GM23338 (cell line): Measurements from ENCODE around the gene RFXANK. TPM values are rescaled to one million over a fixed set of nuclear protein-coding genes. Genes with fewer than 3 reads are reported as not detected.

ENCODE experiments used
- ATAC-seq: fragments of 200-7000 bp; cut with Tn5 transposase; 3 replicates; pipeline ENCODE4 v1.9.1; 2020
- DNase-seq: peaks from one replicate; pipeline ENCODE4 v3.0.0-alpha.2; 2015; ENCODE audit warnings: low spot score
- H2AFZ ChIP-seq: fragments of 200-600 bp; sonication (generic); 2 replicates; pipeline ENCODE4 v1.8.0; 2016; ENCODE audit warnings: antibody characterized with exemption, mild to moderate bottlenecking, moderate library complexity
- H3F3A ChIP-seq: fragments of 200-600 bp; sonication (generic); replicated peaks from 2 replicates; pipeline ENCODE4 v1.8.0; 2017; ENCODE audit warnings: antibody characterized with exemption, mixed run types, low read depth
- H3K27ac ChIP-seq: fragments of 200-600 bp; sonication (generic); 2 replicates; pipeline ENCODE4 v1.6.1; 2016; ENCODE audit warnings: low read depth
- H3K27me3 ChIP-seq: fragments of 200-600 bp; sonication (generic); 2 replicates; pipeline ENCODE4 v1.8.0; 2016; ENCODE audit warnings: mild to moderate bottlenecking, mixed run types, moderate library complexity; ENCODE audit not compliant: insufficient read depth
- H3K36me3 ChIP-seq: fragments of 200-600 bp; sonication (generic); 2 replicates; pipeline ENCODE4 v1.8.0; 2016; ENCODE audit warnings: mild to moderate bottlenecking; ENCODE audit not compliant: insufficient read depth
- H3K4me1 ChIP-seq: fragments of 200-600 bp; sonication (generic); 2 replicates; pipeline ENCODE4 v1.8.0; 2016; ENCODE audit warnings: mild to moderate bottlenecking, moderate library complexity; ENCODE audit not compliant: insufficient read depth
- H3K4me2 ChIP-seq: fragments of 200-600 bp; sonication (generic); 2 replicates; pipeline ENCODE4 v1.7.1; 2017; ENCODE audit warnings: mixed run types
- H3K4me3 ChIP-seq: fragments of 200-600 bp; sonication (generic); 2 replicates; pipeline ENCODE4 v1.6.1; 2016; ENCODE audit warnings: mixed run types
- H3K79me2 ChIP-seq: fragments of 200-600 bp; sonication (generic); replicated peaks from 2 replicates; pipeline ENCODE4 v1.8.0; 2017; ENCODE audit warnings: mild to moderate bottlenecking; ENCODE audit not compliant: insufficient read depth
- H3K9me2 ChIP-seq: fragments of 200-600 bp; sonication (generic); 2 replicates; pipeline ENCODE4 v1.8.0; 2017; ENCODE audit not compliant: insufficient read depth
- H4K20me1 ChIP-seq: fragments of 200-600 bp; sonication (generic); replicated peaks from 2 replicates; pipeline ENCODE4 v1.8.0; 2017; ENCODE audit warnings: mild to moderate bottlenecking; ENCODE audit not compliant: insufficient read depth
- H3K27ac Mint-ChIP-seq: 2 replicates; pipeline ENCODE4 v1.8.0; 2020; ENCODE audit warnings: inconsistent platforms, mild to moderate bottlenecking, moderate library complexity, mixed read lengths
- H3K27me3 Mint-ChIP-seq: 3 replicates; pipeline ENCODE4 v1.8.0; 2022; ENCODE audit warnings: low read depth, mild to moderate bottlenecking, moderate library complexity, mixed read lengths, inconsistent platforms; ENCODE audit not compliant: insufficient read depth, poor library complexity
- H3K36me3 Mint-ChIP-seq: 3 replicates; pipeline ENCODE4 v1.8.0; 2021; ENCODE audit warnings: low read depth, mild to moderate bottlenecking, inconsistent platforms, moderate library complexity, mixed read lengths
- H3K4me1 Mint-ChIP-seq: 3 replicates; pipeline ENCODE4 v1.8.0; 2020; ENCODE audit warnings: mild to moderate bottlenecking, inconsistent platforms, mixed read lengths
- H3K4me3 Mint-ChIP-seq: 3 replicates; pipeline ENCODE4 v1.8.0; 2021; ENCODE audit warnings: moderate library complexity, mild to moderate bottlenecking, inconsistent platforms, mixed read lengths
- H3K9me3 Mint-ChIP-seq: 3 replicates; pipeline ENCODE4 v1.8.0; 2020; ENCODE audit warnings: moderate library complexity, mild to moderate bottlenecking, inconsistent platforms, mixed read lengths
- EZH2 ChIP-seq: fragments of 200-600 bp; sonication (generic); IDR thresholded peaks from one replicate; pipeline ENCODE4 v1.8.0; 2017; ENCODE audit warnings: antibody characterized with exemption, mild to moderate bottlenecking, low read depth; ENCODE audit not compliant: unreplicated experiment
- NANOG ChIP-seq: IDR thresholded peaks from 2 replicates; pipeline ENCODE4 v1.6.1; 2016; ENCODE audit warnings: antibody characterized with exemption, borderline replicate concordance
- POLR2AphosphoS5 ChIP-seq: IDR thresholded peaks from 2 replicates; pipeline ENCODE4 v1.6.1; 2016; ENCODE audit warnings: antibody characterized with exemption, low read depth
- ZNF114 ChIP-seq: fragments of 250-450 bp; sonication (Bioruptor Pico); IDR thresholded peaks from 2 replicates; pipeline ENCODE4 v1.5.0; 2020; ENCODE audit warnings: mild to moderate bottlenecking, moderate library complexity
- polyA plus RNA-seq: library from polyadenylated mRNA; unstranded; fragments of >200 nt; fragmentation: Nextera tagmentation; extraction: Ambion mirVana; gene quantifications from 2 replicates; pipeline ENCODE4 v1.2.1, GENCODE V29; 2016
- total RNA-seq: library from RNA; depleted of rRNA; stranded (reverse); fragments of >200 nt; shearing (Covaris generic); gene quantifications from 2 replicates; pipeline ENCODE4 v1.2.3, GENCODE V29; 2014
- TF ChIP-seq, protein P1 (sequence below): fragments of 250-450 bp; sonication (Bioruptor Pico); IDR thresholded peaks from 2 replicates; pipeline ENCODE4 v1.5.0; 2020; ENCODE audit warnings: mild to moderate bottlenecking, moderate library complexity
- TF ChIP-seq, protein P2 (sequence below): IDR thresholded peaks from 2 replicates; pipeline ENCODE4 v1.6.1; 2016; ENCODE audit warnings: antibody characterized with exemption
- TF ChIP-seq, protein P3 (sequence below), 2 experiments: fragments of 200-600 bp in 1 of 2; sonication (generic) in 1 of 2; conservative IDR thresholded peaks; 2 replicates each; pipeline versions ENCODE4 v1.5.1 to v1.6.1; 2016 to 2017; ENCODE audit warnings: antibody characterized with exemption in 2 of 2, low read depth in 2 of 2, mild to moderate bottlenecking in 2 of 2, moderate library complexity in 1 of 2

The RFXANK gene
- total and polyA plus RNA-seq, 2 experiments from 2014 or later: 54.3 to 124 TPM

DNA sequence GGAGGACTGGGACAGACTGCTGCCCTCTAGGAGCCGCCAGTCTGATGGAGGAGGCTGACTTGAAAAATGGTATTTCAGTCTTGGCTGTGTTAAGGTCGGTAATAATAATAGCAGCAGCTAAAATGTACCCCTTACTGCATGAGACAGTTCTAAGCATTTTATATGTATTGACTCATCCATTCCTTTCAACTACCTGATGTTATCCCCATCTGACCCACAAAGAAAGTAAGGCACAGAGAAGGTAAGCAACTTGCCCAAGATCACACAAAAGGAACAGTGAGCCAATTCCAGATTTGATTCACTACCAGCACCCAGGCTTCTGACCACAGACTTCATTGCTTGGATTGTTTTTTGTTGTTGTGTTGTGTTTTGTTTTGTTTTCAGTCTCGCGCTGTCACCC, 23.7 kb downstream of the RFXANK start (continued):
- TF ChIP-seq, protein P1, sequence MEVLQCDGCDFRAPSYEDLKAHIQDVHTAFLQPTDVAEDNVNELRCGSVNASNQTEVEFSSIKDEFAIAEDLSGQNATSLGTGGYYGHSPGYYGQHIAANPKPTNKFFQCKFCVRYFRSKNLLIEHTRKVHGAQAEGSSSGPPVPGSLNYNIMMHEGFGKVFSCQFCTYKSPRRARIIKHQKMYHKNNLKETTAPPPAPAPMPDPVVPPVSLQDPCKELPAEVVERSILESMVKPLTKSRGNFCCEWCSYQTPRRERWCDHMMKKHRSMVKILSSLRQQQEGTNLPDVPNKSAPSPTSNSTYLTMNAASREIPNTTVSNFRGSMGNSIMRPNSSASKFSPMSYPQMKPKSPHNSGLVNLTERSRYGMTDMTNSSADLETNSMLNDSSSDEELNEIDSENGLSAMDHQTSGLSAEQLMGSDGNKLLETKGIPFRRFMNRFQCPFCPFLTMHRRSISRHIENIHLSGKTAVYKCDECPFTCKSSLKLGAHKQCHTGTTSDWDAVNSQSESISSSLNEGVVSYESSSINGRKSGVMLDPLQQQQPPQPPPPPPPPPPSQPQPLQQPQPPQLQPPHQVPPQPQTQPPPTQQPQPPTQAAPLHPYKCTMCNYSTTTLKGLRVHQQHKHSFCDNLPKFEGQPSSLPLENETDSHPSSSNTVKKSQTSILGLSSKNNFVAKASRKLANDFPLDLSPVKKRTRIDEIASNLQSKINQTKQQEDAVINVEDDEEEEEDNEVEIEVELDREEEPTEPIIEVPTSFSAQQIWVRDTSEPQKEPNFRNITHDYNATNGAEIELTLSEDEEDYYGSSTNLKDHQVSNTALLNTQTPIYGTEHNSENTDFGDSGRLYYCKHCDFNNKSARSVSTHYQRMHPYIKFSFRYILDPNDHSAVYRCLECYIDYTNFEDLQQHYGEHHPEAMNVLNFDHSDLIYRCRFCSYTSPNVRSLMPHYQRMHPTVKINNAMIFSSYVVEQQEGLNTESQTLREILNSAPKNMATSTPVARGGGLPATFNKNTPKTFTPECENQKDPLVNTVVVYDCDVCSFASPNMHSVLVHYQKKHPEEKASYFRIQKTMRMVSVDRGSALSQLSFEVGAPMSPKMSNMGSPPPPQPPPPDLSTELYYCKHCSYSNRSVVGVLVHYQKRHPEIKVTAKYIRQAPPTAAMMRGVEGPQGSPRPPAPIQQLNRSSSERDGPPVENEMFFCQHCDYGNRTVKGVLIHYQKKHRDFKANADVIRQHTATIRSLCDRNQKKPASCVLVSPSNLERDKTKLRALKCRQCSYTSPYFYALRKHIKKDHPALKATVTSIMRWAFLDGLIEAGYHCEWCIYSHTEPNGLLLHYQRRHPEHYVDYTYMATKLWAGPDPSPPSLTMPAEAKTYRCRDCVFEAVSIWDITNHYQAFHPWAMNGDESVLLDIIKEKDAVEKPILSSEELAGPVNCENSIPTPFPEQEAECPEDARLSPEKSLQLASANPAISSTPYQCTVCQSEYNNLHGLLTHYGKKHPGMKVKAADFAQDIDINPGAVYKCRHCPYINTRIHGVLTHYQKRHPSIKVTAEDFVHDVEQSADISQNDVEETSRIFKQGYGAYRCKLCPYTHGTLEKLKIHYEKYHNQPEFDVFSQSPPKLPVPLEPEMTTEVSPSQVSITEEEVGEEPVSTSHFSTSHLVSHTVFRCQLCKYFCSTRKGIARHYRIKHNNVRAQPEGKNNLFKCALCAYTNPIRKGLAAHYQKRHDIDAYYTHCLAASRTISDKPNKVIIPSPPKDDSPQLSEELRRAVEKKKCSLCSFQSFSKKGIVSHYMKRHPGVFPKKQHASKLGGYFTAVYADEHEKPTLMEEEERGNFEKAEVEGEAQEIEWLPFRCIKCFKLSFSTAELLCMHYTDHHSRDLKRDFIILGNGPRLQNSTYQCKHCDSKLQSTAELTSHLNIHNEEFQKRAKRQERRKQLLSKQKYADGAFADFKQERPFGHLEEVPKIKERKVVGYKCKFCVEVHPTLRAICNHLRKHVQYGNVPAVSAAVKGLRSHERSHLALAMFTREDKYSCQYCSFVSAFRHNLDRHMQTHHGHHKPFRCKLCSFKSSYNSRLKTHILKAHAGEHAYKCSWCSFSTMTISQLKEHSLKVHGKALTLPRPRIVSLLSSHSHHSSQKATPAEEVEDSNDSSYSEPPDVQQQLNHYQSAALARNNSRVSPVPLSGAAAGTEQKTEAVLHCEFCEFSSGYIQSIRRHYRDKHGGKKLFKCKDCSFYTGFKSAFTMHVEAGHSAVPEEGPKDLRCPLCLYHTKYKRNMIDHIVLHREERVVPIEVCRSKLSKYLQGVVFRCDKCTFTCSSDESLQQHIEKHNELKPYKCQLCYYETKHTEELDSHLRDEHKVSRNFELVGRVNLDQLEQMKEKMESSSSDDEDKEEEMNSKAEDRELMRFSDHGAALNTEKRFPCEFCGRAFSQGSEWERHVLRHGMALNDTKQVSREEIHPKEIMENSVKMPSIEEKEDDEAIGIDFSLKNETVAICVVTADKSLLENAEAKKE (CRISPR knock-in tag): no peak
- TF ChIP-seq POLR2AphosphoS5: no peak
- no peak for TF ChIP-seq EZH2
- TF ChIP-seq, protein P2, sequence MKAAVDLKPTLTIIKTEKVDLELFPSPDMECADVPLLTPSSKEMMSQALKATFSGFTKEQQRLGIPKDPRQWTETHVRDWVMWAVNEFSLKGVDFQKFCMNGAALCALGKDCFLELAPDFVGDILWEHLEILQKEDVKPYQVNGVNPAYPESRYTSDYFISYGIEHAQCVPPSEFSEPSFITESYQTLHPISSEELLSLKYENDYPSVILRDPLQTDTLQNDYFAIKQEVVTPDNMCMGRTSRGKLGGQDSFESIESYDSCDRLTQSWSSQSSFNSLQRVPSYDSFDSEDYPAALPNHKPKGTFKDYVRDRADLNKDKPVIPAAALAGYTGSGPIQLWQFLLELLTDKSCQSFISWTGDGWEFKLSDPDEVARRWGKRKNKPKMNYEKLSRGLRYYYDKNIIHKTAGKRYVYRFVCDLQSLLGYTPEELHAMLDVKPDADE: no peak
- TF ChIP-seq ZNF114: no peak

DNA sequence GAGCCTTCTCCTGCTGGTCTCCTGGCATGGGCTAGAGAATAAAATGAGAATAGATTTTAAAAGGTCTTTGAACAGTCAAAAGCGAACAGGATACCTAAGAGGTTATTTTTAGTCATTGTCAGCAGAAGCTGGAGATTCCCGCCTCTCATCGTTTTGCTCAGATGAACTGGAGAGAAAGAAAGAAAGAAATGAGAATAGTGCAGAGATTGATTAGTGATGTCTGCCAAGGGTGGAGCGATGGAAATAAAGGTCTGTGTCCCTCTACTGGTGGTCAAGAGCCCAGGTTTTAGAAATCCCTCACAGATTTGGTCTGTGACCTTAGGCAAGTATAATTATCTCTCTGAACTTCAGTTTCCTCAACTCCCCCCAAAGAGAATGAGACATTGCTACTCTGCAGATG, 25.0 kb downstream of the RFXANK start:
- no peak overlapping the region; the same call in 2 of the 3 replicates for H3K4me3 Mint-ChIP-seq
- peaks cover 27% of the 10 kb centered on the region for H3K27me3 Mint-ChIP-seq
- H3K36me3 ChIP-seq: no peaks in the 10 kb centered on the region

More for the DNA sequence above, 25.0 kb downstream of the RFXANK start:
- Mint-ChIP-seq H3K36me3 (no peaks in the 10 kb centered on the region), H3K9me3 (no peaks in the 10 kb centered on the region), H3K27ac (no peak overlapping the region), H3K4me1 (peaks cover 12% of the 10 kb centered on the region)
- Histone ChIP-seq H3K79me2 (no peaks in the 10 kb centered on the region), H3K4me2 (no peak overlapping the region; the same call in 1 of the 2 replicates), H3K27me3 (peaks cover 28% of the 10 kb centered on the region), H2AFZ (no peak overlapping the region), H3K4me1 (peaks cover 3% of the 10 kb centered on the region; the same call in 1 of the 2 replicates), H3K9me2 (no peaks in the 10 kb centered on the region), H4K20me1 (no peaks in the 10 kb centered on the region; the same call in 1 of the 2 replicates), H3K4me3 (no peak overlapping the region), H3F3A (no peaks in the 10 kb centered on the region), H3K27ac (no peak overlapping the region)
- TF ChIP-seq, protein P3, sequence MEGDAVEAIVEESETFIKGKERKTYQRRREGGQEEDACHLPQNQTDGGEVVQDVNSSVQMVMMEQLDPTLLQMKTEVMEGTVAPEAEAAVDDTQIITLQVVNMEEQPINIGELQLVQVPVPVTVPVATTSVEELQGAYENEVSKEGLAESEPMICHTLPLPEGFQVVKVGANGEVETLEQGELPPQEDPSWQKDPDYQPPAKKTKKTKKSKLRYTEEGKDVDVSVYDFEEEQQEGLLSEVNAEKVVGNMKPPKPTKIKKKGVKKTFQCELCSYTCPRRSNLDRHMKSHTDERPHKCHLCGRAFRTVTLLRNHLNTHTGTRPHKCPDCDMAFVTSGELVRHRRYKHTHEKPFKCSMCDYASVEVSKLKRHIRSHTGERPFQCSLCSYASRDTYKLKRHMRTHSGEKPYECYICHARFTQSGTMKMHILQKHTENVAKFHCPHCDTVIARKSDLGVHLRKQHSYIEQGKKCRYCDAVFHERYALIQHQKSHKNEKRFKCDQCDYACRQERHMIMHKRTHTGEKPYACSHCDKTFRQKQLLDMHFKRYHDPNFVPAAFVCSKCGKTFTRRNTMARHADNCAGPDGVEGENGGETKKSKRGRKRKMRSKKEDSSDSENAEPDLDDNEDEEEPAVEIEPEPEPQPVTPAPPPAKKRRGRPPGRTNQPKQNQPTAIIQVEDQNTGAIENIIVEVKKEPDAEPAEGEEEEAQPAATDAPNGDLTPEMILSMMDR (conservative IDR thresholded peaks at IDR 0.05; ENCODE audit: low read depth in 2 of 2): peak; percentile 41 to 47
- TF ChIP-seq, protein P1 (CRISPR knock-in tag): no peak
- TF ChIP-seq NANOG: no peak
- DNase-seq (peak; percentile 90), ATAC-seq (no peak; the same call in 2 of the 3 replicates)
